ENCODE measurements around the gene CTPS2.

Gene CTPS2

DNA sequence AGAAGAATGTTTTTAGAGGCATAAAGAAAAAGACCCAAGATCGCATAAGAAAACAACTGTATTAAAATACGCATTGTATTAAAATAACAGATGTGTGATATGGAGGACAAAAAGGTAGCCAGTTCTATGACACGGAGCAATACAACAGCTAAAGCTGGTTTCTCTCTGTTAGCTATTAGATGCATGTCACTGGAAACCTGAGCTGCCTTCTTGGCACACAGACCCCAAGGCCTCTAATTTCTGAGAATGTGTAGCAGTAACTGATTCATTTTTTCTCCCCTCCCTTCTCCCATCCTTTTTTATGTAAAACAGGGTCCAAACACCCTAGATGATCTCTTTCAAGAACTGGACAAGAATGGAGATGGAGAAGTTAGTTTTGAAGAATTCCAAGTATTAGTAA, 58.4 kb downstream of the CTPS2 start:
- DNase-seq: no peak
- Histone ChIP-seq H3K9me3 (no peaks in the 10 kb centered on the region), H3K4me1 (no peaks in the 10 kb centered on the region), H3K36me3 (no peaks in the 10 kb centered on the region), H3K4me3 (ENCODE audit: low read depth, low read length) (no peak overlapping the region), H3K27me3 (no peaks in the 10 kb centered on the region)
- no peak for TF ChIP-seq CTCF (IDR thresholded peaks at IDR 0.05; ENCODE audit: low read depth, low read length)

GRCh38 chrX:16653424-16653823, 59.0 kb downstream of the CTPS2 start:
- no peak for TF ChIP-seq CTCF (IDR thresholded peaks at IDR 0.05; ENCODE audit: low read depth, low read length)
- no peak overlapping the region for H3K4me3 ChIP-seq (ENCODE audit: low read depth, low read length)
- no peak for DNase-seq
- no peaks in the 10 kb centered on the region for H3K9me3 ChIP-seq
- H3K36me3 ChIP-seq: no peaks in the 10 kb centered on the region
- no peaks in the 10 kb centered on the region for H3K27me3 ChIP-seq
- H3K4me1 ChIP-seq: no peaks in the 10 kb centered on the region

- no peak for TF ChIP-seq CTCF (IDR thresholded peaks at IDR 0.05; ENCODE audit: low read depth, low read length)
- no peaks in the 10 kb centered on the region for H3K4me1 ChIP-seq
- no peaks in the 10 kb centered on the region for H3K36me3 ChIP-seq
- H3K27me3 ChIP-seq: no peaks in the 10 kb centered on the region
- no peaks in the 10 kb centered on the region for H3K9me3 ChIP-seq
- H3K4me3 ChIP-seq (ENCODE audit: low read depth, low read length): no peak overlapping the region
- DNase-seq: no peak
Measured at GRCh38 chrX:16651391-16652024, 61.0 kb downstream of the CTPS2 start.

DNA sequence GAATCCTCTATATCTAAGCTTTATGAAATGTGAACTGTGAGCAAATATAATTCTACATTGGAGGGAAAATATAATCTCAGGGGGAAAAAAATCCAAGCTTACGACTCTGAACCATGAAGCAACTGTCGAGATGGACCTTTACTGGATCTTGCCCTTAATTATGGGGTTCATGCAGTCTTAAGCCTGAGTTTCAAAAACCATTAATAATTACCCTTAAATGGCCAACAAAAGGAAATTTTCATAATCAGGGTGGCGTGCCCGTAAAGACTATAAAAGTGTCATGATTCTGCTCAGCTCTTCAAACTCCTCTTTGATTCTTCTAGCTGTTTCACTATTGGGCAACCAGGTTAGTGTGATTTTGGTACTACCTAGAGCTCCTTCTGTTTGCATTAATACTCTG, 62.6 kb downstream of the CTPS2 start, which contains the start of gene S100G:
Gene S100G (plus strand): TSS at position 301 of the 400 bp plus-strand sequence. CDS start 849 bp downstream, outside the sequence.
- H3K4me1 ChIP-seq: no peaks in the 10 kb centered on the region
- no peak within 1 kb of the TSS for H3K4me3 ChIP-seq (ENCODE audit: low read depth, low read length)
- H3K27me3 ChIP-seq: no peaks in the 10 kb centered on the region
- no peaks in the 10 kb centered on the region for H3K36me3 ChIP-seq
- DNase-seq: no peak
- no peaks in the 10 kb centered on the region for H3K9me3 ChIP-seq
- no peak for TF ChIP-seq CTCF (IDR thresholded peaks at IDR 0.05; ENCODE audit: low read depth, low read length)

- no peaks in the 10 kb centered on the region for H3K4me1 ChIP-seq
- TF ChIP-seq CTCF (IDR thresholded peaks at IDR 0.05; ENCODE audit: low read depth, low read length): no peak
- H3K36me3 ChIP-seq: no peaks in the 10 kb centered on the region
- no peaks in the 10 kb centered on the region for H3K27me3 ChIP-seq
- no peak overlapping the region for H3K4me3 ChIP-seq (ENCODE audit: low read depth, low read length)
- no peak for DNase-seq
- no peaks in the 10 kb centered on the region for H3K9me3 ChIP-seq
Measured at GRCh38 chrX:16646366-16647138, 65.9 kb downstream of the CTPS2 start.

DNA sequence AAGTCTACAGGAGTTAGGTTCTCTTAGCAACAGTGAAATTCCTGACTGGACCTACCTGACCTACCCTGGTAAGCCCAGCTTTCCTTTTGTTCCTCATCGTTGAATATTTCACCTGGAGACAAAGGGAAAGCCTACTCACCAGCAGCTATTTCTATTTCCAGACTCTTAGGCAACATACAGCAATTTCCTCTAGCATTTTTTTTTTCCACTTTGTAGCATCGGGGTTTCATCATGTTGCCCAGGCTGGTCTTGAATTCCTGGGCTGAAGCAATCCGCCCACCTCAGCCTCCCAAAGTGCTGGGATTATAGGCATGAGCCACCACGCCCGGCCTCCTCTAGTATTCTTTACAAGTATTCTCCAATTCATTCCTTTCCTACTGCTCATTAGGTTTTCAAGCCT, 69.3 kb downstream of the CTPS2 start:
- no peak for DNase-seq

More for the DNA sequence above, 69.3 kb downstream of the CTPS2 start:
- no peak for TF ChIP-seq CTCF (IDR thresholded peaks at IDR 0.05; ENCODE audit: low read depth, low read length)
- Histone ChIP-seq H3K9me3 (no peaks in the 10 kb centered on the region), H3K4me3 (ENCODE audit: low read depth, low read length) (no peak overlapping the region), H3K27me3 (no peaks in the 10 kb centered on the region), H3K36me3 (no peaks in the 10 kb centered on the region), H3K4me1 (no peaks in the 10 kb centered on the region)
